Activated CD4-positive, CD25-positive, alpha-beta regulatory T cell treated with anti-CD3 and anti-CD28 coated beads, Interleukin-2, amount 50 U/mL, for 24 hours (primary cell): Measurements from ENCODE around the gene TMEFF2.

ENCODE experiments used
- ATAC-seq, 2 donors: fragments of 150-1000 bp; cut with Tn5 transposase; one replicate each; pipeline ENCODE4 v1.10.0; 2021; ENCODE audit warnings: mild to moderate bottlenecking in 1 of 2, moderate library complexity in 1 of 2

TMEFF2 gene

DNA sequence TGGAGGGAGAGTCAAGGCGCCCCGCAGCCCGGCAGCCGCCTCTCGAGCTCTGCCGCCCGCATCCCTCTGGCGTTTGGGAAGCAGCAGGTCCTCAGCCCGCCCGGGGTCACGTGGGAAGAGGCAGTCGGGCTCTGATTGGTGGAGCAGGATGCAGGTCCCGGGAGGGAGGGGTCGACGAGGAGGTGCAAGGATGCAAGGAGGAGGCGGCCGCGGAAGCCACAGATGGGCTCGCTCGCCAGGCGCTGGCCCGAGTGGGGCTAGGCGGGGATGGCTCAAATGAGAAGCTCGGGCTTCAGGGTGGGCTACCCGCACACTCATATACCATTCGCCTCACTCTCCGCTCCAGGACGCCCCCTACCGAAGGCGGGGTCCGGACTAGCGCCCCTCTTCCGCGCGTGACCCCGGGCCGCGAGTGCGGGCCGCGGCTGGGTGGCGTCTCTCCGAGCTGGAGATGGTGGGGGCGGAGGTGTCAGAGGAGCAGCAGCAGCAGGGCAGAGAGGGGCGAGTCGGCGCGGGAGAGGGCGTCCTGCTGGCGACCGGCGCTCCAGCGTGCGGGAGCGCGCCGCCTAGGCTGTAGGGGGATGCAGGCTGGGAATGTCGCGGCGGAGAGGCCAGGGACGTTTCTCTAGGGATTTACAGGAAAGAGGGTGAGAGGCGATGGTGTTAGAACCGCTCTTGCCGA lies at the start of gene TMEFF2:
Gene TMEFF2, minus strand, starts transcription at position 68 of the 682 bp plus-strand sequence. CDS start 409 bp downstream, outside the sequence.
- ATAC-seq: peak; percentile 53 to 62

GRCh38 chr2:192243488-192243887 lies 48.8 kb upstream of the TMEFF2 start:
- no peak for ATAC-seq

GRCh38 chr2:192236136-192236535 lies 41.4 kb upstream of the TMEFF2 start:
- no peak for ATAC-seq

DNA sequence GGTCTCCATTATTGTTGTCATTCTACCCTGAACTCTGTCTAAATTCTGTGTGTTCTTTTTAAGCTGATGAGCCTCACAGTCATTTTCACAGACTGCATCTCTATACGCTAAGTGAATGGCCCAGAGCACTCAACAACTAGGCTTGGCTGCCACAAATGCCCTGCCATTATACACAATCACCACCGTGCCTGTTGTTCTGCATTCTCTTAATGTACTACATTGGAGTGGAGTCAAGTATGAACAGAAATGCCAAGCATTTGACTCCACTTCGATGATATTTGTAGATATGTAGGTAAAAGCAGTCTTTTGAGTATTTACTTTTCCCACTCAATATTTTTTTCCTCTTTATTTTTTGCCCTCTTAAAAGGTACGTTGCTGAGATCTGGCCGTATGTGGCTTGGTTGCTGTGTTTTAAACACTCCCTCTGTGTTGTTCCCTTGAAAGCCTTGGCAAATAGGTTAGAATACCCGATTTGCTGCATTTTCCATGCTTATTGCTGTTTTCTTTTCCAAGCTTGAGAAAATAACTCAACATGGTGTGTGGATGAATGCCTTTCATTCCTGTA lies 36.2 kb upstream of the TMEFF2 start:
- no peak for ATAC-seq

GRCh38 chr2:192228685-192229084 lies 34.0 kb upstream of the TMEFF2 start:
- no peak for ATAC-seq

- ATAC-seq: no peak
Measured at GRCh38 chr2:192218970-192219369, 24.2 kb upstream of the TMEFF2 start.

GRCh38 chr2:192218377-192218776 lies 23.6 kb upstream of the TMEFF2 start:
- no peak for ATAC-seq

- no peak for ATAC-seq
Measured at GRCh38 chr2:192216336-192216735, 21.6 kb upstream of the TMEFF2 start.

- no peak for ATAC-seq
Measured at GRCh38 chr2:192215096-192215877, 20.6 kb upstream of the TMEFF2 start.

DNA sequence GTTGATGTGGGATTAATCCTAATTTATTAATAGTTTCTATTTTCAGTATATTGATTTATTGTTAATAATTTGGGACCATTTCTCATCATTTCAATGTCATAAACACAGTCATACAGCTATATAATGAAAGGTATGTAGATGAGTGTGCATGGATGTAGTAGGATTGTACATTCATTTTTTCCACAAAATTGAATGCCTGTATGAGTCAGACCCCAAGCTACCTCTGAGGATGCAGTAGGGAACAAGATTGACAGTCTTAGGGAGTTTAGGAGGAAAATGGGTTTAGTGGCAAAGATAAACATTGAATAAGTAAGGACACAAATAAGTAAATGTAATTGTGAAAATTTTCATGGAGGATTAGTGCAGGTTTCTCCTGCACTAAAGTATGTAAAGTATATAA lies 14.1 kb upstream of the TMEFF2 start:
- ATAC-seq: no peak

- ATAC-seq: no peak
Measured at GRCh38 chr2:192206399-192206798, 11.7 kb upstream of the TMEFF2 start.

DNA sequence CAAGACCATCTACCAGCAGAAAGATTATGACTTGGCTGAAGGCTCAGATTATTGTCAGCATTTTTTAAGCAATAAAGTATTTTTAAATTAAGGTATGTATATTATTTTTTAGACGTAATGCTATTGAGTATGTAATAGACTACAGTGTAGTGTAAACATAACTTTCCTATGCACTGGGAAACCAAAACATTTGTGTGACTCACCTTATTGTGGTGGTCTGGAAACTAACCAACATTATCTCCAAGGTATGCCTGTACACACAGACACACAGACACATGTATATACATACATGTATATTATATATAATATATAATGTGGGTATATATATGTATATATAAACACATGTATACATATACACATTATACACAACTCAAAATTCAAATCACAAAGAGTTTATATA lies 9.1 kb upstream of the TMEFF2 start:
- no peak for ATAC-seq

- ATAC-seq: no peak
Measured at GRCh38 chr2:192202373-192202772, 7.6 kb upstream of the TMEFF2 start.

- no peak for ATAC-seq
Measured at GRCh38 chr2:192201116-192201515, 6.4 kb upstream of the TMEFF2 start.

- ATAC-seq: no peak
Measured at GRCh38 chr2:192197357-192197756, 2.6 kb upstream of the TMEFF2 start.

DNA sequence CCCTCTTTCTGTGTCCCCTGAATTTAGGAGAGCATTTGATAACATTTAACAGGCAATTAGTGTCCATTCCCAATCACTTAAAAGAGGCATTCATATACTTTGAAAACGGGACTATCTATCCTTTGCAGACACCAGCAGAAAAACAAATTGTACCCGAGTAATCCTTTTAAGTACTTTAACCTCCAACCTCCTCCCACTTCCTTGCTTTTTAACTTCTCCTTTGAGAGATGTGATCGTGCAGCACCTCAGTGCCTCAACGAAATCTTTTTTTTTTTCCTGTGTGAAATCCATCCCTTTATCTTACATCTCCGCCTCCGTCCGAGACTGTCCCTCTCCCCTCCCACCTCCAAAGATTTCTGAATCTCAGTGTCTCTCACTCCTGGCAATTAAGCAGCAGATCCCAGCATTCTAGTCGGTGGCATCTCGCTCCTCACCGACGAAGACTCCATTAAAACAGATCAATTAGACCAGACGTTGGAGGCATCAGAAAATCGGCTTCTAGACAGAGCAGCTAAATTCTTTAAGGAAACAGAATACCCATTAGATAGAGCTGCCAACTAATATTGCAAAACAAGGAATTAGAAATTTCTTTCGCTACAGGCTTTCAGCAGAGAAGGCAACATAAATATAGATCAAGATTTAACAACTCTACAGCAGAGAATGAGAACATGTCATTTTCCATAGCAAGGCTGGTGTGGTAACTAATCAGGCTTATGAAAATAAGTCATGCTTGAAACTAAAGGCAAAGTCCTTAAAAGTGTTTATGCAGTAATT lies 1.9 kb upstream of the TMEFF2 start:
- ATAC-seq: no peak

GRCh38 chr2:192195548-192196418 lies 1.1 kb upstream of the TMEFF2 start:
- ATAC-seq: peak in 1 of 2 donors; percentile 11

GRCh38 chr2:192194265-192194865 lies 368 bp downstream of the TMEFF2 start:
- ATAC-seq: peak; percentile 24 to 39

GRCh38 chr2:192190474-192190873 lies 4.3 kb downstream of the TMEFF2 start:
- ATAC-seq: no peak

GRCh38 chr2:192186806-192187205 lies 7.9 kb downstream of the TMEFF2 start:
- no peak for ATAC-seq

- no peak for ATAC-seq
Measured at GRCh38 chr2:192184349-192184748, 10.4 kb downstream of the TMEFF2 start.

GRCh38 chr2:192183296-192183695 lies 11.4 kb downstream of the TMEFF2 start:
- ATAC-seq: no peak
